GM12873 (cell line): ENCODE measurements around the gene HMGA1.

Experiments used
- CTCF ChIP-seq: IDR thresholded peaks from 2 replicates; pipeline ENCODE4 v1.5.1; 2012; ENCODE audit warnings: low read depth, mild to moderate bottlenecking, moderate library complexity, low read length, control low read depth; ENCODE audit not compliant: insufficient read depth; ENCODE audit errors: missing control alignments

HMGA1 gene

GRCh38 chr6:34236443-34237315 lies at the start of gene HMGA1:
HMGA1 (plus strand) TSS chr6:34236873; CDS start chr6:34240781, 3,908 bp downstream.
- no peak for TF ChIP-seq CTCF

GRCh38 chr6:34189806-34190503 lies 46.7 kb upstream of the HMGA1 start:
- peak; percentile 44 for TF ChIP-seq CTCF

- TF ChIP-seq CTCF = no peak
These were observed 46.1 kb upstream of the HMGA1 start for GRCh38 chr6:34190504-34191122.

- no peak for TF ChIP-seq CTCF
These were observed 41.9 kb upstream of the HMGA1 start for GRCh38 chr6:34194772-34195171.

DNA sequence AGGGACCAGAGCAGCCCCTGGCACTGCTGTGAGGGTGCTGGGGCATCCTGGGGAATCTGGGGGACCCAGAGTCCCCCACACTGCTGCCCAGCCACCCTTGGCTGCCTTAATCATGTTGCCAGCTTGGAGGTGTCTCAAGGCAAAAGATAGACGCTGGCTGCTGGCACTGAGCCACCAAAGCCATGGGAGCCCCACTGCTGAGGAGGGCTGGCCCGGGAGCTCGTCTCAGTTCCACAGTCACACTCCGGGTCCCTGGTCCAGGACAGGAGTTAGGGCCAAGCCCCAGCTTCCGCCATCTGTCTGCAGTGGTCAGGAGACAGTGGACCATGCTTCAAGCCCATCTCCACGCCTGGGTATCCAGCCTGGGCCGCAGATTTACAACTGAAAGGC lies 41.0 kb upstream of the HMGA1 start:
- TF ChIP-seq CTCF = no peak

DNA sequence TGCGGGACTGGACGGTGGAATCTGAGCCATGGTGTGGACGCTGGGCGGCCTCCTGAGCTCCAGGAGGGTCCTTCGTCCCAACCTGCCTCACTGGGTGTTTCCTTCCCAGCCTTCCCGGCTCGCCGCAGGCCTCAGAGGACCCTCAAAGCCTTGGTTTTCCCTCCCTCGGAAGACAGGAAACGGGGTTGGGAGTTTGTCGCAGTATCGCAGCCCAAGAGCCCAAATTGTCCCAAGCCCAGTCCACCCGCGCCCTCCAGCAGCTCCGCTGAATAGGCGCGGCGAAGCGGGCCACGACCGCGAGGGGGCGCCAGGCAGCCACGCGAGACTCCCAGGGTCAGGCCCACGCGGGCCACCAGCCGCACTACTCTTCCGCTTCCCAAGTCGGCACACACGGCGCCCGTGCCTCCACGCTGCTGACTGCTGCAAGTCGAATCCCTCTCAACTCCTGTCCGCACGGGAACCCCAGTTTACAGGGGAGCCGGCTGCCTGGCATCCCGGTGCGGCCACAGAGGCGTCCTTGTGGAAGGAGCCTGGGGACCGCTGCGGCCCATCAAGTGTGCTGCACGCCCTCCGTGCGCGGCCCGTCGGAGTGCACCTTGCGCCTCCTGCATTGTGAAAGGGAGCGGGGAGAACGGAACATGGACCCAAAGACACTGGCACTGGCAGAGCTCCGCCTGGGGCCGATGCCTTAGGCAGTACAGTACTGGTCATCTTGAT lies 40.4 kb upstream of the HMGA1 start:
- peak; percentile 98 for TF ChIP-seq CTCF
